ENCODE measurements around the gene WFDC13.
"Not testable (repeated sequence)": the region's sequence is repeated elsewhere in the genome, so short reads cannot be mapped to it uniquely, and the experiment has no call there.

WFDC13 gene, protein sequence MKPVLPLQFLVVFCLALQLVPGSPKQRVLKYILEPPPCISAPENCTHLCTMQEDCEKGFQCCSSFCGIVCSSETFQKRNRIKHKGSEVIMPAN

GRCh38 chr20:45701873-45702272 is at the start of gene WFDC13:
Gene WFDC13 (plus strand): TSS chr20:45702038. CDS start chr20:45702124, 86 bp downstream.
- Histone ChIP-seq H3K79me2 (no peaks in the 10 kb centered on the region), H3K4me1 (no peaks in the 10 kb centered on the region), H3K4me2 (ENCODE audit: low read length) (no peak within 1 kb of the TSS), H3K4me3 (ENCODE audit: low read depth, low read length) (no peak within 1 kb of the TSS), H3K27me3 (ENCODE audit: control insufficient read depth, insufficient read depth, low read length) (no peaks in the 10 kb centered on the region), H2AFZ (no peak within 1 kb of the TSS), H3K9me3 (ENCODE audit: control insufficient read depth, low read length) (no peaks in the 10 kb centered on the region), H3K27ac (no peak within 1 kb of the TSS), H3K36me3 (ENCODE audit: control insufficient read depth, insufficient read depth, low read length) (no peaks in the 10 kb centered on the region), H3K9ac (no peak within 1 kb of the TSS)
- TF ChIP-seq CTCF (IDR thresholded peaks at IDR 0.05) = no peak

GRCh38 chr20:45657038-45657437 is 44.8 kb upstream of the WFDC13 start:
- H2AFZ ChIP-seq; H3K4me2 ChIP-seq (ENCODE audit: low read length): not testable (repeated sequence)

GRCh38 chr20:45670139-45670538 is 31.7 kb upstream of the WFDC13 start, which contains the start of gene WFDC11:
Gene WFDC11 (minus strand): TSS chr20:45670239. CDS start chr20:45650600, 19,639 bp downstream.
- H2AFZ ChIP-seq = no peak within 1 kb of the TSS
- no peak for TF ChIP-seq CTCF (IDR thresholded peaks at IDR 0.05)
- H3K36me3 ChIP-seq (ENCODE audit: control insufficient read depth, insufficient read depth, low read length) = no peaks in the 10 kb centered on the region
- no peak within 1 kb of the TSS for H3K9ac ChIP-seq
- H3K27me3 ChIP-seq (ENCODE audit: control insufficient read depth, insufficient read depth, low read length) = no peaks in the 10 kb centered on the region
- no peak within 1 kb of the TSS for H3K4me3 ChIP-seq (ENCODE audit: low read depth, low read length)
- no peak within 1 kb of the TSS for H3K4me2 ChIP-seq (ENCODE audit: low read length)
- H3K27ac ChIP-seq = no peak within 1 kb of the TSS
- H3K4me1 ChIP-seq = no peaks in the 10 kb centered on the region
- no peaks in the 10 kb centered on the region for H3K9me3 ChIP-seq (ENCODE audit: control insufficient read depth, low read length)
- H3K79me2 ChIP-seq = no peaks in the 10 kb centered on the region

More at GRCh38 chr20:45657038-45657437, 44.8 kb upstream of the WFDC13 start:
- not testable (repeated sequence) for H3K4me1 ChIP-seq; H3K27me3 ChIP-seq (ENCODE audit: control insufficient read depth, insufficient read depth, low read length); H3K79me2 ChIP-seq; H3K4me3 ChIP-seq (ENCODE audit: low read depth, low read length); H3K36me3 ChIP-seq (ENCODE audit: control insufficient read depth, insufficient read depth, low read length); H3K9ac ChIP-seq; H3K9me3 ChIP-seq (ENCODE audit: control insufficient read depth, low read length); H3K27ac ChIP-seq

GRCh38 chr20:45672765-45673164 is 29.1 kb upstream of the WFDC13 start:
- Histone ChIP-seq H3K9ac (no peak overlapping the region), H3K9me3 (ENCODE audit: control insufficient read depth, low read length) (no peaks in the 10 kb centered on the region), H3K36me3 (ENCODE audit: control insufficient read depth, insufficient read depth, low read length) (no peaks in the 10 kb centered on the region), H3K4me3 (ENCODE audit: low read depth, low read length) (no peak overlapping the region), H2AFZ (no peak overlapping the region), H3K27ac (no peak overlapping the region), H3K4me1 (no peaks in the 10 kb centered on the region), H3K4me2 (ENCODE audit: low read length) (no peak overlapping the region), H3K27me3 (ENCODE audit: control insufficient read depth, insufficient read depth, low read length) (no peaks in the 10 kb centered on the region), H3K79me2 (no peaks in the 10 kb centered on the region)
- TF ChIP-seq CTCF (IDR thresholded peaks at IDR 0.05) = no peak

DNA sequence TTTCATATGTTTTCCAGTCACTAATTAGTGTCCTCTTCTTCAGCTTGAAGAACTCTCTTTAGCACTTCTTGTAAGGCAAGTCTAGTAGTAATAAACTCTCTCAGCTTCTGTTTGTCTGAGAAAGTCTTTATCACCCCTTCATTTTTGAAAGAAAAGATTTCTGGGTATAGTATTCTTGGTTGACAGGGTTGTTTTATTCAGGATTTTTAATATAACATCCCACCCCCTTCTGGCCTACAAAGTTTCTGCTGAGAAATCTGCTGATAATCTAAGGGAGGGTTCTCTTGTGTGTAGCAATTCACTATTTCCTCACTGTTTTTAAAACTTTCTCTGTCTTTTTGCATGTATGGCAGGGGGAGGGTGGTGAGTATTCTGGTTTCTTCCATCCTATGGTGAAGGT is 22.2 kb upstream of the WFDC13 start:
- Histone ChIP-seq H3K79me2 (no peaks in the 10 kb centered on the region), H3K4me3 (ENCODE audit: low read depth, low read length) (no peak overlapping the region), H3K36me3 (ENCODE audit: control insufficient read depth, insufficient read depth, low read length) (no peaks in the 10 kb centered on the region), H3K4me1 (no peaks in the 10 kb centered on the region), H3K27ac (no peak overlapping the region), H3K4me2 (ENCODE audit: low read length) (no peak overlapping the region), H3K9me3 (ENCODE audit: control insufficient read depth, low read length) (no peaks in the 10 kb centered on the region), H3K9ac (no peak overlapping the region), H2AFZ (no peak overlapping the region), H3K27me3 (ENCODE audit: control insufficient read depth, insufficient read depth, low read length) (no peaks in the 10 kb centered on the region)
- TF ChIP-seq CTCF (IDR thresholded peaks at IDR 0.05) = no peak
